ENCODE data around the gene UHMK1.
"Not testable (repeated sequence)": the region's sequence is repeated elsewhere in the genome, so short reads cannot be mapped to it uniquely, and the experiment has no call there.

Gene UHMK1

GRCh38 chr1:162497723-162498495, at the start of gene UHMK1:
Gene UHMK1, plus strand, starts transcription at chr1:162497818. Its CDS starts 183 bp downstream, at chr1:162498001.
- peak; percentile 85 for DNase-seq (ENCODE audit: extremely low read depth, insufficient read length)

GRCh38 chr1:162454361-162454760, 43.3 kb upstream of the UHMK1 start:
- not testable (repeated sequence) for H3K36me3 ChIP-seq (ENCODE audit: control insufficient read depth, insufficient read depth, low read length); H3K4me3 ChIP-seq (replicated peaks; ENCODE audit: low read depth, low read length); H3K27me3 ChIP-seq (replicated peaks; ENCODE audit: control insufficient read depth, insufficient read depth, low read length); DNase-seq (ENCODE audit: extremely low read depth, insufficient read length)

More at GRCh38 chr1:162497723-162498495, at the start of gene UHMK1:
- no peak for TF ChIP-seq CTCF (IDR thresholded peaks at IDR 0.05; ENCODE audit: insufficient read depth, low read length, poor library complexity, severe bottlenecking)
- Histone ChIP-seq H3K4me3 (replicated peaks; ENCODE audit: low read depth, low read length) (peak within 1 kb of the TSS; percentile 83), H3K36me3 (ENCODE audit: control insufficient read depth, insufficient read depth, low read length) (no peaks in the 10 kb centered on the region; the same call in 1 of the 2 replicates), H3K27me3 (replicated peaks; ENCODE audit: control insufficient read depth, insufficient read depth, low read length) (no peaks in the 10 kb centered on the region)

- Histone ChIP-seq H3K27me3 (replicated peaks; ENCODE audit: control insufficient read depth, insufficient read depth, low read length) (no peaks in the 10 kb centered on the region), H3K4me3 (replicated peaks; ENCODE audit: low read depth, low read length) (no peak overlapping the region), H3K36me3 (ENCODE audit: control insufficient read depth, insufficient read depth, low read length) (no peaks in the 10 kb centered on the region)
- no peak for DNase-seq (ENCODE audit: extremely low read depth, insufficient read length)
- no peak for TF ChIP-seq CTCF (IDR thresholded peaks at IDR 0.05; ENCODE audit: insufficient read depth, low read length, poor library complexity, severe bottlenecking)
These were observed 41.3 kb upstream of the UHMK1 start for GRCh38 chr1:162456323-162456722.

- no peak for TF ChIP-seq CTCF (IDR thresholded peaks at IDR 0.05; ENCODE audit: insufficient read depth, low read length, poor library complexity, severe bottlenecking)
- Histone ChIP-seq H3K36me3 (ENCODE audit: control insufficient read depth, insufficient read depth, low read length) (no peaks in the 10 kb centered on the region), H3K4me3 (replicated peaks; ENCODE audit: low read depth, low read length) (no peak overlapping the region), H3K27me3 (replicated peaks; ENCODE audit: control insufficient read depth, insufficient read depth, low read length) (no peaks in the 10 kb centered on the region)
- DNase-seq (ENCODE audit: extremely low read depth, insufficient read length): no peak
These were observed 39.4 kb upstream of the UHMK1 start for GRCh38 chr1:162458236-162458635.

GRCh38 chr1:162462425-162462824, 35.2 kb upstream of the UHMK1 start:
- H3K36me3 ChIP-seq (ENCODE audit: control insufficient read depth, insufficient read depth, low read length); H3K27me3 ChIP-seq (replicated peaks; ENCODE audit: control insufficient read depth, insufficient read depth, low read length); H3K4me3 ChIP-seq (replicated peaks; ENCODE audit: low read depth, low read length); DNase-seq (ENCODE audit: extremely low read depth, insufficient read length): not testable (repeated sequence)

- no peaks in the 10 kb centered on the region for H3K36me3 ChIP-seq (ENCODE audit: control insufficient read depth, insufficient read depth, low read length)
- H3K27me3 ChIP-seq (replicated peaks; ENCODE audit: control insufficient read depth, insufficient read depth, low read length): no peaks in the 10 kb centered on the region
- H3K4me3 ChIP-seq (replicated peaks; ENCODE audit: low read depth, low read length): no peak overlapping the region
- TF ChIP-seq CTCF (IDR thresholded peaks at IDR 0.05; ENCODE audit: insufficient read depth, low read length, poor library complexity, severe bottlenecking): no peak
- no peak for DNase-seq (ENCODE audit: extremely low read depth, insufficient read length)
These were observed 34.6 kb upstream of the UHMK1 start for GRCh38 chr1:162463021-162463420.

Data from GM06990 (cell line).